ENCODE results near the gene PER3.

DNA sequence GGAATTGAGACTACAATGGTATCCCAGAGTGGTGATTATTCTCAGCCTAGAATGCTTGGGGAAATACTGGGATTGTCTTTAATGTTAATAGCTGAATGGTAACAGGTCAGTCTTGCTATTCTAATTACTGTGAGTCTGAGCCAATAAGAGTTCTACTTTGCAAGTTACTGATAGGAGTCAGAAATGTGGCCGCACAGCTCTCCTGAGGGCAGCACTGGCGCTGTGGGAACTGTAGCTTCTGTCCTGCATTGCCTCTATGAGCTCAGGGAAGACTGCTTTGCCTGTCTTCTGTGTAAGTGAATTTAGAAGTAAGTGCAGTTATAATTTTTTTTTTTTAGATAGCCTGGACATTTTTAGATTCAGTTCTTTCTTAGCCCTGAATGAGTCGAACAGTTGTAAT, 23.0 kb upstream of the PER3 start:
- TF ChIP-seq EZH2 (IDR thresholded peaks at IDR 0.05; ENCODE audit: borderline replicate concordance, low read depth, low read length, severe bottlenecking) = no peak
- TF ChIP-seq, protein P1, sequence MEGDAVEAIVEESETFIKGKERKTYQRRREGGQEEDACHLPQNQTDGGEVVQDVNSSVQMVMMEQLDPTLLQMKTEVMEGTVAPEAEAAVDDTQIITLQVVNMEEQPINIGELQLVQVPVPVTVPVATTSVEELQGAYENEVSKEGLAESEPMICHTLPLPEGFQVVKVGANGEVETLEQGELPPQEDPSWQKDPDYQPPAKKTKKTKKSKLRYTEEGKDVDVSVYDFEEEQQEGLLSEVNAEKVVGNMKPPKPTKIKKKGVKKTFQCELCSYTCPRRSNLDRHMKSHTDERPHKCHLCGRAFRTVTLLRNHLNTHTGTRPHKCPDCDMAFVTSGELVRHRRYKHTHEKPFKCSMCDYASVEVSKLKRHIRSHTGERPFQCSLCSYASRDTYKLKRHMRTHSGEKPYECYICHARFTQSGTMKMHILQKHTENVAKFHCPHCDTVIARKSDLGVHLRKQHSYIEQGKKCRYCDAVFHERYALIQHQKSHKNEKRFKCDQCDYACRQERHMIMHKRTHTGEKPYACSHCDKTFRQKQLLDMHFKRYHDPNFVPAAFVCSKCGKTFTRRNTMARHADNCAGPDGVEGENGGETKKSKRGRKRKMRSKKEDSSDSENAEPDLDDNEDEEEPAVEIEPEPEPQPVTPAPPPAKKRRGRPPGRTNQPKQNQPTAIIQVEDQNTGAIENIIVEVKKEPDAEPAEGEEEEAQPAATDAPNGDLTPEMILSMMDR (IDR thresholded peaks at IDR 0.05; ENCODE audit: borderline replicate concordance, extremely low read depth, low read length, poor library complexity, severe bottlenecking) = no peak
